Measurements from ENCODE around the gene KCNMA1.

KCNMA1 gene

DNA sequence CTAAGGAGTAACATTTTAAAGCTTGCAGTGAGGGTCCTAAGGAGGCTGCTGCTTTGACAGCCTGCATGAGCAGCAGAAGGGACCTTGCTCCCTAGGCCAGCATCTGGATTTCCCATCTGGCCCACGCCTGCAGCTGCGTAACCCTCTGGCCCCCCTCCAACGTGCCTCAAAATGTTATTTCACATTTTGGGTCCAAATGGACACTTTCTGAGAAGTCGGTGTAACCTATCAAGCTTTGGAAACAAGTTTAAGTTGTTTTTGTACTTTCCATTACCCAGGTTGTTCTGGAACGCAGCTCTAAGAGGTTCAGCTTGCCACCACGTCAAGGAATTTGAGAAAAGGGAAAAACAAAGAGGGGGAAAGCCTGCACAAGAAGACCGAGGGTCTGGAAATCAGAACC is 338.3 kb downstream of the KCNMA1 start:
- DNase-seq (ENCODE audit: low read depth): no peak

DNA sequence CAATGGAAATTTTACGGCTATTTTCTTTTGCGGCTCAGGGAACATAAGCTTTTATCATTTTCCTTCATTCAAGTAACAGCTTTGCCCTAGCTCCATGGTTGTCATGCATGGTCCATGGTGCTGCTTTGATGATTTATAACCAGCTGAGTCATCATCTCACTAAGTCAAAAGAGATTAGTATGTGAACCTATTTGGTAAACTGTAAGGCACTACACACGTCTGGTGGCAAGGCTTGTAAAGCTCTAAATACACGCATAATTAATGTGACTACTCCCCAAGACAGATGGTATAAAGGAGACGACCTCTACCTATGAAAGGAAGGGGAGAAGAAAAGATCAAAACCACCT is 340.2 kb downstream of the KCNMA1 start:
- no peak for DNase-seq (ENCODE audit: low read depth)

DNA sequence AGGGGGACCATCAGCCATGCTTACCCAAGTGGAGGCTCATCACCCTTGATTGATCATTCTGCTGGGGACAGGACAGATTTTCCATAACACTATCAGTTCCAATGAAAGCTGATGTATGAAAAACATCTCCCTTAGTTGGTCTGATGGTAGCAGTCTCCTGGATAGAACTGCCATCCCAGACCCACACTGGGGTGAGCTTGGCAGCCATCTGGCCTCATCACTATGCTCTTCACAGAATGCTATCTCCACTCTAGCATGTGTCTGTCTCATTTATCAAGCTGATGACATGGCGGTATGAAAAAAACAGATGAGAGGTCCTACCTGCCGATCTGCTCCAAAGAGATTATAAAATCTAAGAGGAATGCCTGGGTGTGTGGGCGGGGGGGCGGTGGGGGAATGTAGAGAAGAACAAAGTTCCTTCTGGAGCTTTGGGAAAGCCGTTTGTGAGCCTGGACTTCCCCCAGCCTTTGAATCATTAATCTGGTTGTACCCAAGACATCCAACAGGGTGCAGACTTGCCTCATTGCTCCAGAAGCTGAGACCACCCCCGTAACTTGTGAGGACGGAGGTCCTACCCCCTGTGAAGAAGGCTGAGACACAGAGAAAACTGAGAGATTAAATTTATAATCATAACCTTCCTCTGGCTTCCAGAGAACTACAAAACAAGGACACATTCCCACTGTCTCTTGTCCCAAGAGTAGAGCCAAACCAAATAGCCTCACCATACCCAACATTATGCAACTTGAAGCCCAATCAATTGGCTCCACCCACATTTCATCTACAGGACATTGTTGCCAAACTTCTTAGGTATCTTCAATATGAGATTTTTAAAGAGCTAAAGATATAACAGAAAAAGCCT is 340.8 kb downstream of the KCNMA1 start:
- no peak for DNase-seq (ENCODE audit: low read depth)

DNA sequence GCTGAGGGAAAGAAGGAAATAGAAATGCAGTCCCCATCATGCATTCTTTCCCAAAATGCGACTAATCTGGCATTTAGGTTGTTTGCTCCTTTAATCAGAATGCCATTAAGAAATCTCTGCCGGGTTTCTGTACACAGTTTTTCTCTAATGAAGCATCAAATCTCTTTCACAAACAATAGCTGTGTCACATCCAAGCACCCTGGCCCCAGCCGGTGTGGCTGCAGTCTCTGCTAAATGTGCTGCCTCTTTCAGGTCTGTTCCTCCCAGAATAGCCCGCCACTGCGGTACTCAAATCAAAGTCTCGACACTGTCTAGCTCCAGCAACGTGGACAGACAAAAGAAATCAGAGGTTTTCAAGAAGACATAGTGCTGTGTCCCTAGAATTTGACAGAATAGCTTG is 343.8 kb downstream of the KCNMA1 start:
- no peak for DNase-seq (ENCODE audit: low read depth)

DNA sequence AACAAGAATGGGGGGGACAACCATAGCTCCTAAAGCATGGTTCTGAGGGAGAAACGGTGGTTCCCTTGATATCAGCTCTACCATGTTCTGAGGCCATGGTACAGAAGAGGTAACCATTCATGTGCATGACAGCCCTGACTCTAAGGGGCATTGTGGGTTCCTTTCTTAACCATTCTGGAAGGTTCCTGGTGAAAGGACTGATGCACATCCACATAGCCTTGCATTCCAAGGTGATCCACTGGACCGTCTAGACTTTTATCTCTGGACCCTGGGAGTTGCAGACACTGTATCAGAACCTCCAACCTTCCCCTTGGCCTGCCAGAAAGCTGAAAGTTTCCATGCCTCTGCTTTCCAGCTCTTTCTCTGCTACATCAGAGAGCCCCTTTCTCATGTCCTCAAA is 344.3 kb downstream of the KCNMA1 start:
- no peak for DNase-seq (ENCODE audit: low read depth)

DNA sequence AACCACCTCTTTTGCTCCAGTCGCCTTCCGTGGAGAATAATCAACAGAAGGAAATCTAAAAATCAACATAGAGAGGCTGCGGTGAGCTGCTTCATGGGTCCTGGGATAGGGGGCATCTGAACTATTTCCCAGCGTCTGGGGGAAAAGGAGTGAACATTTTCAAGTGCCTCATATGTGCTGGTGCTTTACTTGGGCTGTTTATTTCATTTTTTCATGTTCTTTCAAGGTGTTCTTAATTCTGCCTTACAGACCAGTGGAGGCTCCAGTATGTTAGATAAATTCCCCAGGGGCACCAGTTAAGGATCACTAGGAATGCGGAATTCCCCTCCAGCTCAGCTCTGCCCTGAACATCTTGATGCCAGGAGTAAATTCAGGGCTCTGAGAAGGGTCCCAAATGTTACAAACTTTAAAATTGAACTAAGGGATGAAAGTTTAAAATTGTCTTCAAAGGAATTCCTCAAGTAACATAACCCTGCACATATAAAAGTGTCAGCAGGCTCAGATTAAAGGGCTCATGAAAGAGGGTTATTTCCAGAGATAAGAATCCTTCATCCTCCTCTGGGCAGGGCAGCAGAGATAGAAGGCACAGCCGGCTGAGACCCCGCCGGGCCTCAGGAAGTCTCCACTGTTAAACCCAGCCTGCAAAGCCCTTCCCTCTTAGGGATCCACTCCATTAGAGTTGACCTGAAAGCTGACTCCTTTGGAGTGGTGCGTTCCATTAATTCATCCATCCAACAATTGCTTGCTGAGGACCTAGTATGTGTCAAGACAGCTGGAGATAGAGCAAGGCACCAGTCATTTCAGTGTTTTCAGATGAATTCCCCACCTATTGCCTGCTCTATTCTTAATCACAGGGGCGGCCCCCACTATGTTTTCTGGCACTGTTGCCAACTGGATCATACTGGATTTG is 345.8 kb downstream of the KCNMA1 start:
- no peak for DNase-seq (ENCODE audit: low read depth)

DNA sequence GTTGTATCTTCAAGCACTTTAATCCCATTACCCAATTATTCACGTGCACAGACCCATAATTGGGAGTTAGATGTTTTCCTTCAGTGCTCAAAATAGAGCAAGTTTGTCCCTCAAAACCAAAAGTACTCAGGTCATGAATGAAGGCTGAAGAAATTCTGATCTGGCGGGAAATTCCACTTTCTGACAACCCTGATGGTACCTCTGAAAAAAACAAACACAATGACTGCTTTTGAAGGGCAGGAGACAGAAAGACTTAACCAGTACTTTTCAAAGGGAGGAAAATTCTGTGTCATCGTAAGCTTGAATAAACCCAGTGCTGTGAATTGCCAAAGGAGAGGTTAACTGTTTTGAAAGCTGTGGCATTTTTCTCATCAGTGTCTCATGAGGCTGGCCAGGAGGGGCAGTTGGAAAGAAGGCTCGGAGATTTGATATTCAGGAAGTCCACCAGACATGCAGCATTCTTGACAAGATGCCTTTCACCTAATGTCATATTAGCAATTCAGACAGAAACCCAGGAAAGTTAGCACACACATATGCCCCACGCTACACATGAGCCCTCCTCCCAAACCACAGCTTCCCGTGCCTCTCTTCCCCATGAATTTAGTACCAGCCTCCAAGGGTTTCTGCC is 347.0 kb downstream of the KCNMA1 start:
- no peak for DNase-seq (ENCODE audit: low read depth)

DNA sequence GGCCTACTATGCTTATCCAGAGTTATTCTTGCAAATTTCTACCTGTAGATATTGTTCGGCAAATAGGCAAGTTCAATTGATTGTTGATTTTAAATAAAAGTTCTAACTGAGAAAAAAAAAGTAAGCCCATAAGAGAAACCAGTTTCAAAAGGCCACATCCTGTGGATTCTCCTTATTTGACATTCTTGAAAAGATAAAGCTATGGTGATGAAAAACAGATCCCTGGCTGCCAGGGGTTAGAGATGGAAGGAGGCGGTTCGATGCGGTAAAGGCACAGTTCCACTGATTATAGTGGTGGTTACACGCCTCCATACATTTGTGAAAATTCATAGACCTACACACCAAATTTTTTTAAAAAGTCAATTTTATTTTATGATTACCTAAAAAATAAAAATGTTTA is 347.8 kb downstream of the KCNMA1 start:
- DNase-seq (ENCODE audit: low read depth): no peak

DNA sequence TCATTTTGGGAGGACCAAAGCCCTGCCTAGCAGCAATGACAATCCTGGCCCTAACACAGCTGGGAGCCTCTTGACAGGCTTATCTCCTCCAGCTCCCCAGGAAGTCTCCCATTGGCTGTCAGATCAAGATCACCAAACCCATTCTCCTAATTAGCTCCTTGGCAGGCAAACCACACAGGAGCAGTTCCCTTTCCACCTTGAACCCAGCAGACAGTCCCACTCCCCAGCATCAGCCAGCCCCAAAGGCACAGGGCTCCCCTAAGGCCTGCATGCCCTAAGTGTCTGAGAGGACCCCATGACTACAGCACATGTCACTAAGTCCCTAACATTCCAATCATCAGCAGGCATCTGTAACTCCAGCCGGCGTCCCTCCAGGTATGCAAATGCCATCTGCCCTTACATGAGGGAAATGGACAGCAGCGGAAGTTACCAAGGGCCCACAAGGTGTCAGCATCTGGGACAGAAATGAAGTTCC is 348.5 kb downstream of the KCNMA1 start:
- DNase-seq (ENCODE audit: low read depth): no peak

DNA sequence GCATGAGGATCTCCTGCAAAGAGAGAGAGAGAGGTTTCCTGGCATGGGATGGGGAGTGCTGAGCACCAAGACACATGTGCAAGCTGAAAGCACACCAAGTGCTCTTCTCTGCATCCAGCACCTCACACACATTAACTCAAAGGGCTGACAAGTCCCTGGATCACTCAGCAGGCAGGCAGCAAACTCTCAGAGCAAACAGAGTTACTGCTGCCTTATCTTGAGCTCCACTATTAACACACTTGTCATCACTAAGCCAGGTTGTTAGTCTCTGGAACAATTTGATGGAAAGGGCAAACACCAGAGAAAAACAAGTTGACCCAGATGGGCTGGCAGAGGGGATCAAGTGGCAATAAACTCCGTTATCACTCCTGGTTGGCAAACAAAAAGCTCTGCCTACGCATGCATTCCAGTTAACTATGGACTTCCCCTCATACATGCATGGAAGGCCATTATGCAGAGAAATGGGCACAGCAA is 349.9 kb downstream of the KCNMA1 start:
- no peak for DNase-seq (ENCODE audit: low read depth)

DNA sequence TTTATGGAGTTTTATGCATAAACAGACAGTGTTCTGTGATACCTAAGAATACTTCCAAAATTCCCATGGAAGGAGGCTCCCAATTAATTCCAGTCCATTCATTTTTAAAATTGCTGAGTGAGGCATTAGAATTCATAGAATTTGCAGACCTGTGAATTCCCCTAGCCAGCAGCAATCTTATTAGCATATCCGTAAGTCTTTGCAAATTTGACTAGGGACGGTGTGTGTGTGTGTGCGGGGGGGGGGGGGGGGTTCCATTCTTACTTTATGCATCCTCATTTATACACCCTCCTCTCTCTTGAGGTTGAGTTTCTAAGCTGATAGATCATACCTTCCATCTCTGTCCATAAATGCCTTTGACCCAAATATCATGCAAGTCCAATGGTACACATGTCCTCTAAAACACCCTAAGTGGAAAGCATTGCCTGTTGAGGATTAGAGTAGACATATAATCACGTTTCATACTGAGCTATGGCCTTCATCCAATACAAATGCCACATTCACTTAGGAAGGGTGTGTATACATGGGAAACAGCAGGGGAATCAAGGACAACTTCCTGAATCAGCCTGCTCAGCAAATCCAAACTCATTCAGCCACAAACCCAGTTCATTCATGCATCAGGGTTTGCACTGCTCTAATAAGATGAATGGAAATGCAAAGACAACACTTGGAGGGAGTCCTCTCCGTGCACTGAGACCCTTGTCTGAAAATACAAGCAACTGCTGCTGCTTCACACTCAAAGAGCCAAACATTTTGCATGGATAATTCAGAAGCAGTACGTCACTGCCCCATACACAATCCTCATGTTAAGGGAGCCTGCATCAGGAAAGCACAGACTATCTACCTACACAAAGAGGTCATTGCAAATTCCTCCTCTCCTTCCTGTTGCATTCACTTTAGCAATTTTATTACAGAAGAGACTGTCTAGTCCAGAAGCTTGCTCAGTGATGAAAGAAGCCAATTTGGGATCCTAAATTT is 350.8 kb downstream of the KCNMA1 start:
- DNase-seq (ENCODE audit: low read depth): no peak

DNA sequence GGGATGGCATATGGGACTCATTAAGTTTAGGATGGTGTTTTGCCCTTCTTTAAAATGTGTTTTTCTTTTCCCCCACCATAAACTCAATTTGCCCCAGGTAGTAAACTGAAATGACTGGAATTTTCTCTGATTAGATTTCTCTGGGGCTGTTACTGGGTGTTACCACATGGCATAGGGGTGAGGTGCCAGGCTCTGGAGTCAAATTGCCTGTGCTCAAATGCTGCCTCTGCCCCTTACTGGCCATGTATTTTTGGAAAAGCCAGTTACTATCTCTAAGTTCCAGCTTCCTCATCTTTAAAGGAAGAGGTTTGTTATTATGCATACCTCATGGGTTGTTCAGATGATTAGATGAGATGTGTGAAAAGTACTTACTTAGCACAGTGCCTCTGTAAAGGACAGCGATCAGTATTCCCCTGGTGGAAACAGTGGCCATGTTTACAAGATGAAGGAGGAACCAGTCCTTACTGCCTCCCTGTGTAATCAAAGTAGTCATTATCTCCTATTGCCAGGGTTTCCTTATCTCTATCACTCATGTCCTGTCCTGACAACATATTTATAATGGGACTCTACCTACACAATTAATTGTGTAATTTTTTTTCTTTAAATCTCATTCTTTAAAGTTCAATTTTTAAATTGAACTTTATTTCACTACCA is 352.0 kb downstream of the KCNMA1 start:
- no peak for DNase-seq (ENCODE audit: low read depth)

DNA sequence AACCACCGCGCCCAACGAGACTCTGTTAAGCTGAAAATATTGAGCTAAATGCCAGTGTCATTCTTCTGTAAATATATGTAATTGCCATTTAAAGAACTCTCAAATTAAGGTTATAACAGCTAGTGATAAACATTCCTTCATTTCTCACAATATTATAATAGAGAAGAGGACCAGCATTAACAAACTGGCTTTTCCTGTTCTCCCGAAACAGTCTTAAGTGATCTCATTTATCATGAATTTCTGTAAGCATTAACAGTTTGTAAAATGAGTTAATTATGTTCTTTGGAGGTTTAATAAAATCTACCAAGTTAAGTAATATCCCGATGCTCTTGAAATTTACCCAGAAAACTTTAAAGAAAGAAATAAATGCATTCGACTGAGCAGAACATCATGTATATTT is 352.8 kb downstream of the KCNMA1 start:
- no peak for DNase-seq (ENCODE audit: low read depth)

DNA sequence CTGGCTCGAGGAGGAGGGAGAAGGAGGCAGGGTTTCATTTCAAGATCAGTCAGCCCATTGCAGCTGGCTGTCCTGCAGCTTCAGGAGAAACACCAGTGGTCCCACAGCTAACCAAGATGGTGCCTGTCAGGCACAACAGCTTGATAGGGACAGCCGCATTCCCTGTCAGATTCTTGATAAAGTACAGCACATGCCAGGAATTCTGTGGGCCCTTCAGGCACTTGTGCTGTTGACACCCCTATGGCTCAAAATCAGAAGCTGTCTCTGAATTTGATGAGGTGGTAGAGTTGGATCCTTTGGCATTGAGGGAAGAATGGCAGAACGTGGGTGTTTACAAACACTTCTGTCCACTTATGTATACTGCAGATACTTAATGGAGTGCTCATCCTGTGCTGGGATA is 354.3 kb downstream of the KCNMA1 start:
- no peak for DNase-seq (ENCODE audit: low read depth)

DNA sequence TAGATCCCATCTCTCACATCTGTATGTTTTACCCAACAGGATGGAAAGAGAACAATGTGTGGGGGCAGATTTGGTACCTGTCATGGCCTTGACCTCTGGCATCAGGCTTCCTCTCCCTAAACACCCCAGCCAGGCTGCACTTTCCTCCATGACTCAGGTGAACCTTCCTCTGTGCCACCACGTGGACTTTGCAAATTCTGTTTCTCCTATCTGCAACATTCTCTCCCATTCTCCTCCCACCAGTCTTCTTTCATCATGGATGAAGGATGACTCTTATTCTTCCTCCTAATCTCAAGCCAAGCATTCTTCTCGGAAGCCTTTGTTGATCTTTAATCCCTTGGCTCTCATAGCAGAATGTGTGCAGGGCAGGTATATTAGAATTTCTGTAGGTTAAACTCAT is 355.4 kb downstream of the KCNMA1 start:
- DNase-seq (ENCODE audit: low read depth): no peak

DNA sequence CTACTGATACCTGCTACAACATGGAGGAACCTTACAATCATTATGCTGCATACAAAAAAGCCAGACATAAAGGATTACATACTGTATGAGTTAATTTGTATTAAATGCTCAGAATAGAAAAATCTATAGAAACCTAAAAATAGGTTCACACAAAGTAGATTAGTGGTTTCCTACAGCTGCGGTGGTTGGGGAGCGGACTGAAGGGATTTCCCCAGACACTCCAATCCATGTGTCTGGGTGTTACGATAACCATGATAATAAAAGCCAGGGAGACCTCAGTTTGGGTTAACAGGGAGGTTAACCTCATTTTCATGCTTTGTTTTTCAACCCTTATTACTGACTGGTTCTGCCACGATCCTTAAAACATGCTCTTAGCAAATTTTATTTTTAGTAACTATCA is 355.9 kb downstream of the KCNMA1 start:
- DNase-seq (ENCODE audit: low read depth): no peak

DNA sequence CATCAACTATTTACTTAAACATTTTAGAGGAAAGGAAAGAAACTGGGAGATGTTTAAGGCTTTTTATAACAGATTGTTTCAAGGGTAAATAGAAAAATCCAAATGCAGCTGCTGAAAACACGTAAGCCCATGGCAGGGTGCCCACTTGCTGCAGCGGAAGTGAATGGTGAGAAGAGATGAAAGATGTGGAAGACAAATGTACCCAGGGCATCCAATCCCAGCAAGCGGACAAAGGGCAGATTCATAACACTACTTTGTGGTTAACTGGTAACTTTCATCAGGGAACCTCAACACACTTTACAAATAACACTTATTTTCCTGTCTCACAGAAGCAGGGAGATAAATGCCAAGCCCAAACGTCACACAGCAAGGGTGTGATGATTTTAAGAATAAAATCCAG is 358.4 kb downstream of the KCNMA1 start:
- peak; percentile 1 for DNase-seq (ENCODE audit: low read depth)

DNA sequence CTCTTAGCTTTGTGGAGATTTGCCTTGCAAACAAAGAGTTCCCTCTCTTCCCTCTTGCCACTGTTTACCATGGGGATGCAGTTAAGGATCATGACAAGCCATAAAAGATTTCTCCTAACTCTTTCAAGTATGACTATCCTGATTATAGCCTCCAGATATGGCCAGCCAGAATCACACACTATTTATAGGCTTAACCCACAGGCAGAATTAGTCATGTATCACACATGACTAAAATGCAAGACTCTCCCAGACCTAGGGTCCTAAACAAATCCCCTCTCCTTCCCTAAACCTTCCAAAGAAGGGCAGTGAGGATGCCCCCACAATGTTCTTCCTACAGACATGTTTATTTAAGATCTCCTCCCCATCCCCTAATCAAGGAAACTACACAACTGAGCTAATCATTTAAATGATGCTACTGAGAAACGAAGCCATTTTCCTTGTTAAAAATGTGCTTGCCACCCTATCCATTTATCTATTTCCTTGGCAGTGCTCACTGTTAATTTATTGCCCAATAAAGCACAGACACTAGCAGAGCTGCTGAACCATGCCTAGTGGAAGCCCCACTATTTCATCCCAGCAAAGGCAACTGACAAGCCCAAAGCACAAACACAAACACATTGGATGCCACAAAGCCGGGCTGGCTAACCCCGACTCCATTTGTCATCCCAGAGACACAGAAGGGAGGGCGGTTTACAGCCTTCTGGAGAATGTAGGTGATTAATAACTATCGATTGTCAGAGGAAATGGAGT is 363.4 kb downstream of the KCNMA1 start:
- DNase-seq (ENCODE audit: low read depth): no peak

DNA sequence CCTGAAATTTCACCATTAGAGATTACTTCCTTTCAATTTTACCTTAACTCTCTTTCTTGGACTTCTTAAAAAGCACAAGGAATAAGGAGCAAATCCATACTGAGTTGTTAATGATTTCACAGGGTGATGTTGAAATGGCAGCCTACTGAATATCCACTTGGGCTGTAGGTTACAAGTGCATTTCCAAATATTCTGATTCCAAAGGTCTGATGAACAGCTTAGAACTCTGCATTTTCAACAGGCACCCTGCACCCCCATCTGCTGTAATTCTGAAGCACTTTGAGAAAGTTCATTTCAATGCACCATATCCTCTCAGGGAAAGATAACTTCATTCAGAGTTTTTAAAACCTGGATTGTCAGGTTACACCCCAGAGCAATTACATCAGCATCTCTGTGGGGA is 368.4 kb downstream of the KCNMA1 start:
- DNase-seq (ENCODE audit: low read depth): no peak

DNA sequence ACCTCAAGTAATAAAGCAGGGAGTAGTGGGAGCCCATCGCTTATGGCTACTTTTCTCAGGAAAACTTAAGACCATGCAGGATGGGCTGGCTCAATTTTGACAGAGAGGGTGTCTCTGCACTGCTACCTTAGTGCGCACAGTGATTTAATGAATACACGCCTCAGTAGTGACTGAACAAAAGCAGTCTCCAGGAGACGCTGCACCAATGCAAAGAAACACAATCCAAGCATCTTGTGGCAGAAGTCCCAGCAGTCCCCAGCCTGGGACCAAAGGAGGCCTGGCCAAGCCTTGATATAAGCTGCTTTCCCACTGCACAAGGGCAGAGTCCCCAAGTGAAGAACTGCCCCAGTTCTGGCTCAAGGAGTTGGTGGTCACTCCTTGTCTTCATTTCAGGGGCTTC is 368.9 kb downstream of the KCNMA1 start:
- no peak for DNase-seq (ENCODE audit: low read depth)

Data from activated T-cell treated with anti-CD3 and anti-CD28 coated beads for 48 hours (primary cell).